SK-N-SH (cell line): Measurements from ENCODE around the gene PKN2. TPM values are rescaled to one million over a fixed set of nuclear protein-coding genes. Genes with fewer than 3 reads are reported as not detected.

Source experiments
- CTCF ChIA-PET: fragments of 300-600, 350-600 bp; formaldehyde crosslinking; extraction: SDS; loops from one replicate; lab custom pipeline; 2021; lab: Yijun Ruan, JAX
- POLR2A ChIA-PET: fragments of 350-600 bp; sonication (Branson Sonifier 250); formaldehyde crosslinking; extraction: SDS; loops from one replicate; lab custom pipeline; 2020; ENCODE audit warnings: antibody characterized with exemption, inconsistent platforms; lab: Yijun Ruan, JAX
- DNase-seq: peaks from one replicate; pipeline ENCODE4 v3.0.0; 2012
- H2AFZ ChIP-seq: fragments of 200-600 bp; sonication (generic); 2 replicates; pipeline ENCODE4 v1.8.1; 2016; ENCODE audit warnings: antibody characterized with exemption, mild to moderate bottlenecking, low read depth
- H3F3A ChIP-seq: fragments of 200-600 bp; sonication (generic); replicated peaks from 2 replicates; pipeline ENCODE3; 2016; ENCODE audit warnings: antibody characterized with exemption, mild to moderate bottlenecking; ENCODE audit not compliant: insufficient read depth
- H3K27ac ChIP-seq, 2 experiments: fragments of 200-500 bp in 1 of 2; fragments of 200-600 bp in 1 of 2; sonication (Bioruptor generic) in 1 of 2; sonication (generic), shearing (Covaris generic) in 1 of 2; 2 replicates each; pipeline versions ENCODE4 v1.5.1 to v1.6.1; 2014 to 2016; ENCODE audit warnings: low read depth in 2 of 2, inconsistent platforms in 1 of 2, low read length in 1 of 2, mild to moderate bottlenecking in 1 of 2, mixed read lengths in 1 of 2
- H3K27me3 ChIP-seq: fragments of 200-600 bp; sonication (generic), shearing (Covaris generic); 2 replicates; pipeline ENCODE4 v1.6.1; 2016; ENCODE audit warnings: mixed run types; ENCODE audit not compliant: insufficient read depth
- H3K36me3 ChIP-seq, 2 experiments: fragments of 200-500 bp in 1 of 2; fragments of 200-600 bp in 1 of 2; sonication (Bioruptor generic) in 1 of 2; sonication (generic) in 1 of 2; replicated peaks in 1 of 2; 2 replicates each; pipeline versions ENCODE3 to v1.5.1; 2014 to 2016; ENCODE audit warnings: low read length in 1 of 2, mild to moderate bottlenecking in 1 of 2; ENCODE audit not compliant: insufficient read depth in 2 of 2, control insufficient read depth in 1 of 2
- H3K4me1 ChIP-seq, 2 experiments: fragments of 200-500 bp in 1 of 2; fragments of 200-600 bp in 1 of 2; sonication (Bioruptor generic) in 1 of 2; sonication (generic), shearing (Covaris generic) in 1 of 2; 2 replicates each; pipeline versions ENCODE4 v1.5.1 to v1.6.1; 2014 to 2016; ENCODE audit warnings: low read depth in 1 of 2, low read length in 1 of 2, mixed run types in 1 of 2; ENCODE audit not compliant: insufficient read depth in 2 of 2, control insufficient read depth in 1 of 2
- H3K4me2 ChIP-seq: fragments of 200-600 bp; sonication (generic), shearing (Covaris generic); 2 replicates; pipeline ENCODE4 v1.6.1; 2017; ENCODE audit warnings: mixed run types
- H3K4me3 ChIP-seq, 2 experiments: fragments of 200-500 bp in 1 of 2; fragments of 200-600 bp in 1 of 2; sonication (Bioruptor generic) in 1 of 2; sonication (generic), shearing (Covaris generic) in 1 of 2; 2 replicates each; pipeline versions ENCODE4 v1.5.1 to v1.8.1; 2014 to 2016; ENCODE audit warnings: low read depth in 2 of 2, inconsistent platforms in 1 of 2, low read length in 1 of 2, mild to moderate bottlenecking in 1 of 2, mixed read lengths in 1 of 2, moderate library complexity in 1 of 2
- H3K79me2 ChIP-seq: fragments of 200-600 bp; sonication (generic); 2 replicates; pipeline ENCODE4 v1.8.1; 2017; ENCODE audit warnings: mild to moderate bottlenecking; ENCODE audit not compliant: insufficient read depth
- H3K9ac ChIP-seq: fragments of 200-600 bp; sonication (generic); 2 replicates; pipeline ENCODE4 v1.6.1; 2017; ENCODE audit warnings: mixed run types
- H3K9me2 ChIP-seq: fragments of 200-600 bp; sonication (generic); 2 replicates; pipeline ENCODE4 v1.6.1; 2017; ENCODE audit warnings: mixed run types
- H3K9me3 ChIP-seq: fragments of 200-600 bp; sonication (generic); 2 replicates; pipeline ENCODE4 v1.6.1; 2017; ENCODE audit warnings: mixed run types, mild to moderate bottlenecking, moderate library complexity
- H4K20me1 ChIP-seq: fragments of 200-600 bp; sonication (generic); 2 replicates; pipeline ENCODE4 v1.6.1; 2017; ENCODE audit warnings: mild to moderate bottlenecking, mixed run types; ENCODE audit not compliant: insufficient read depth
- GABPA ChIP-seq: IDR thresholded peaks from 2 replicates; pipeline ENCODE4 v1.4.0; 2012; ENCODE audit warnings: low read depth, mild to moderate bottlenecking
- RAD21 ChIP-seq: IDR thresholded peaks from 2 replicates; pipeline ENCODE4 v1.6.1; 2012; ENCODE audit warnings: mild to moderate bottlenecking, low read length
- RFX5 ChIP-seq: IDR thresholded peaks from 2 replicates; pipeline ENCODE4 v1.6.1; 2012; ENCODE audit warnings: mild to moderate bottlenecking, improper control_type of control experiment, low read length
- RXRA ChIP-seq: IDR thresholded peaks from 2 replicates; pipeline ENCODE4 v1.4.0; 2012; ENCODE audit warnings: low read depth, mild to moderate bottlenecking, borderline replicate concordance
- WGBS: methylation state at CpG from one replicate; pipeline ENCODE4 v1.1.6; 2017; ENCODE audit warnings: low lambda C conversion rate; 5-methylcytosine and 5-hydroxymethylcytosine counted together
- polyA plus RNA-seq, 3 experiments: library from polyadenylated mRNA; depleted of rRNA; stranded (reverse); fragments of >200 nt; gene quantifications; 2 replicates each; pipeline ENCODE4 v1.2.3, GENCODE V29; 2012
- TF ChIP-seq, protein P1 (sequence below): IDR thresholded peaks from 2 replicates; pipeline ENCODE4; 2012
- TF ChIP-seq, protein P2 (sequence below): fragments of 200-600 bp; sonication (generic); IDR thresholded peaks from 2 replicates; pipeline ENCODE4 v1.6.1; 2017; ENCODE audit warnings: antibody characterized with exemption, mild to moderate bottlenecking, moderate library complexity

Gene PKN2
- polyA plus RNA-seq, 1 of the 3 experiments (the other 2 are of a cell fraction), result 6.8 TPM

DNA sequence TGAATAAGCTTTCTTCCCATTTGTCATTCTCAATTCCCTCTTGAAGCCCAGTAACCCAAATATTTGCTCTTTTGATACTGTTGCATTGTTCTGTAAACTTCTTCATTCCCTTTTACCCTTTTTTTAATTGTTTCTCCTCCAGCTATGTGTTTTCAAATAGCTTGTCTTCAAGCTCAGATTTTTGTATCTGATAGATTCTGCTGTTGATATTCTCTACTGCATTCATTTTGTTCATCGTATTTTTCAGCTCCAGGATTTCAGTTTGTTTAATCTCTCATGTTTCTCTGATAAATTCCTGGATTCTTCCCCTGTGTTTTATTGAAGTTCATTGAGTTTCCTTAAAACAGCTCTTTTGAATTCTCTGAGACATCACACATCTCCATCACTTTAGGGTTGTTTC lies 51.8 kb downstream of the PKN2 start:
- Histone ChIP-seq H3K4me2 (no peak overlapping the region), H3K27me3 (no peaks in the 10 kb centered on the region), H3K36me3 (peaks cover 0 to under 1% of the 10 kb centered on the region in 2 experiments), H3K4me1 (peaks cover 0 to 5% of the 10 kb centered on the region in 2 experiments; a peak in 2 of 4 replicates), H3K9ac (no peak overlapping the region), H3K27ac (no peak overlapping the region), H3K9me3 (peaks cover 7% of the 10 kb centered on the region; the same call in 1 of the 2 replicates), H3K9me2 (no peaks in the 10 kb centered on the region), H3F3A (peaks cover 20% of the 10 kb centered on the region), H3K4me3 (no peak overlapping the region), H2AFZ (no peak overlapping the region), H3K79me2 (peaks cover 89% of the 10 kb centered on the region), H4K20me1 (peaks cover 30% of the 10 kb centered on the region)
- ChIA-PET POLR2A (no interaction called here), CTCF (interaction anchor here (0.9 to 1.4 kb wide), 4 partner anchors 39 to 141 kb away, joined by 3 to 5 read pairs (median 4); no protein-coding TSS in a partner anchor)
- 92% methylated on average over 1 of the region's 1 CpG for WGBS
- DNase-seq, result no peak
- TF ChIP-seq RXRA, result no peak
- TF ChIP-seq, protein P1, sequence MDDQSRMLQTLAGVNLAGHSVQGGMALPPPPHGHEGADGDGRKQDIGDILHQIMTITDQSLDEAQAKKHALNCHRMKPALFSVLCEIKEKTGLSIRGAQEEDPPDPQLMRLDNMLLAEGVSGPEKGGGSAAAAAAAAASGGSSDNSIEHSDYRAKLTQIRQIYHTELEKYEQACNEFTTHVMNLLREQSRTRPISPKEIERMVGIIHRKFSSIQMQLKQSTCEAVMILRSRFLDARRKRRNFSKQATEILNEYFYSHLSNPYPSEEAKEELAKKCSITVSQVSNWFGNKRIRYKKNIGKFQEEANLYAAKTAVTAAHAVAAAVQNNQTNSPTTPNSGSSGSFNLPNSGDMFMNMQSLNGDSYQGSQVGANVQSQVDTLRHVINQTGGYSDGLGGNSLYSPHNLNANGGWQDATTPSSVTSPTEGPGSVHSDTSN, result no peak
- TF ChIP-seq GABPA, result no peak
- TF ChIP-seq, protein P2, sequence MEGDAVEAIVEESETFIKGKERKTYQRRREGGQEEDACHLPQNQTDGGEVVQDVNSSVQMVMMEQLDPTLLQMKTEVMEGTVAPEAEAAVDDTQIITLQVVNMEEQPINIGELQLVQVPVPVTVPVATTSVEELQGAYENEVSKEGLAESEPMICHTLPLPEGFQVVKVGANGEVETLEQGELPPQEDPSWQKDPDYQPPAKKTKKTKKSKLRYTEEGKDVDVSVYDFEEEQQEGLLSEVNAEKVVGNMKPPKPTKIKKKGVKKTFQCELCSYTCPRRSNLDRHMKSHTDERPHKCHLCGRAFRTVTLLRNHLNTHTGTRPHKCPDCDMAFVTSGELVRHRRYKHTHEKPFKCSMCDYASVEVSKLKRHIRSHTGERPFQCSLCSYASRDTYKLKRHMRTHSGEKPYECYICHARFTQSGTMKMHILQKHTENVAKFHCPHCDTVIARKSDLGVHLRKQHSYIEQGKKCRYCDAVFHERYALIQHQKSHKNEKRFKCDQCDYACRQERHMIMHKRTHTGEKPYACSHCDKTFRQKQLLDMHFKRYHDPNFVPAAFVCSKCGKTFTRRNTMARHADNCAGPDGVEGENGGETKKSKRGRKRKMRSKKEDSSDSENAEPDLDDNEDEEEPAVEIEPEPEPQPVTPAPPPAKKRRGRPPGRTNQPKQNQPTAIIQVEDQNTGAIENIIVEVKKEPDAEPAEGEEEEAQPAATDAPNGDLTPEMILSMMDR, result no peak

GRCh38 chr1:88736633-88737248 lies 52.7 kb downstream of the PKN2 start:
- H3K36me3 ChIP-seq, result peaks cover 0 to 2% of the 10 kb centered on the region in 2 experiments
- no peak overlapping the region for H3K9ac ChIP-seq
- peaks cover 15% of the 10 kb centered on the region for H3F3A ChIP-seq
- no peak overlapping the region for H3K4me3 ChIP-seq
- ChIA-PET POLR2A (no interaction called here), CTCF (interaction anchor here (0.7 to 1.4 kb wide), 5 partner anchors 38 to 142 kb away, joined by 3 to 5 read pairs (median 4); no protein-coding TSS in a partner anchor)
- no peak for TF ChIP-seq RFX5
- peak; percentile 59 for TF ChIP-seq RAD21
- TF ChIP-seq, protein P2, result peak; percentile 57
- H3K9me2 ChIP-seq, result no peaks in the 10 kb centered on the region
- WGBS, result 93% methylated on average over 7 of the region's 7 CpGs
- no peak overlapping the region for H2AFZ ChIP-seq
- peaks cover 91% of the 10 kb centered on the region for H3K79me2 ChIP-seq
- H3K4me1 ChIP-seq, result peaks cover 0 to 3% of the 10 kb centered on the region in 2 experiments; a peak in 2 of 4 replicates
- H3K4me2 ChIP-seq, result no peak overlapping the region
- peaks cover 25% of the 10 kb centered on the region; the same call in 1 of the 2 replicates for H4K20me1 ChIP-seq
- no peak overlapping the region for H3K27ac ChIP-seq
- DNase-seq, result no peak
- peaks cover 7% of the 10 kb centered on the region; the same call in 1 of the 2 replicates for H3K9me3 ChIP-seq
- no peaks in the 10 kb centered on the region for H3K27me3 ChIP-seq
